MM.1S (cell line): Measurements from ENCODE around the gene TMEM106A.
"Not testable (repeated sequence)": the region's sequence is repeated elsewhere in the genome, so short reads cannot be mapped to it uniquely, and the experiment has no call there.

Source experiments
- DNase-seq: peaks from one replicate; pipeline ENCODE4 v3.0.0-alpha.2; 2015
- H2AFZ ChIP-seq: fragments of 300-600 bp; sonication (generic); 2 replicates; pipeline ENCODE4 v1.6.0; 2016; ENCODE audit warnings: antibody characterized with exemption, low read length
- H3F3A ChIP-seq: fragments of 300-600 bp; sonication (generic); 2 replicates; pipeline ENCODE4 v1.6.1; 2016; ENCODE audit warnings: mild to moderate bottlenecking, antibody characterized with exemption, low read length, moderate library complexity, mixed read lengths; ENCODE audit not compliant: insufficient read depth
- H3K27ac ChIP-seq: fragments of 300-600 bp; sonication (generic); 2 replicates; pipeline ENCODE4 v1.5.1; 2016; ENCODE audit warnings: mild to moderate bottlenecking, low read length
- H3K27me3 ChIP-seq: fragments of 300-600 bp; sonication (generic); replicated peaks from 2 replicates; pipeline ENCODE4 v1.6.0; 2016; ENCODE audit warnings: low read length; ENCODE audit not compliant: insufficient read depth
- H3K36me3 ChIP-seq: fragments of 300-600 bp; sonication (generic); replicated peaks from 2 replicates; pipeline ENCODE4 v1.6.1; 2016; ENCODE audit warnings: mild to moderate bottlenecking, low read length, mixed read lengths; ENCODE audit not compliant: insufficient read depth
- H3K4me1 ChIP-seq: fragments of 300-600 bp; sonication (generic); 2 replicates; pipeline ENCODE4 v1.6.1; 2016; ENCODE audit warnings: low read length, mixed read lengths
- H3K4me2 ChIP-seq: fragments of 300-600 bp; sonication (generic); 2 replicates; pipeline ENCODE4 v1.6.0; 2016; ENCODE audit warnings: low read depth, low read length
- H3K4me3 ChIP-seq: fragments of 300-600 bp; sonication (generic); 2 replicates; pipeline ENCODE4 v1.5.1; 2016; ENCODE audit warnings: low read length, mixed read lengths
- H3K79me2 ChIP-seq: fragments of 300-600 bp; sonication (generic); 2 replicates; pipeline ENCODE4 v1.6.1; 2016; ENCODE audit warnings: mixed run types, low read length, mixed read lengths
- H3K9ac ChIP-seq: fragments of 300-600 bp; sonication (generic); 2 replicates; pipeline ENCODE4 v1.6.1; 2016; ENCODE audit warnings: low read length, mixed read lengths
- H3K9me2 ChIP-seq: fragments of 300-600 bp; sonication (generic); replicated peaks from 2 replicates; pipeline ENCODE4 v1.6.1; 2016; ENCODE audit warnings: mild to moderate bottlenecking, low read length, mixed read lengths; ENCODE audit not compliant: insufficient read depth
- H3K9me3 ChIP-seq: fragments of 300-600 bp; sonication (generic); replicated peaks from 2 replicates; pipeline ENCODE4 v1.6.1; 2016; ENCODE audit warnings: mild to moderate bottlenecking, low read length, mixed read lengths; ENCODE audit not compliant: insufficient read depth
- H4K20me1 ChIP-seq: fragments of 300-600 bp; sonication (generic); 2 replicates; pipeline ENCODE4 v1.6.1; 2016; ENCODE audit warnings: mild to moderate bottlenecking, low read length, moderate library complexity, mixed read lengths; ENCODE audit not compliant: insufficient read depth
- CTCF ChIP-seq: fragments of 300-600 bp; sonication (generic); IDR thresholded peaks from 2 replicates; pipeline ENCODE4 v1.5.1; 2016; ENCODE audit warnings: antibody characterized with exemption, low read length, mixed read lengths
- EZH2 ChIP-seq: fragments of 300-600 bp; sonication (generic); optimal IDR thresholded peaks from 2 replicates; pipeline ENCODE3; 2017; ENCODE audit warnings: low read depth, mild to moderate bottlenecking, antibody characterized with exemption, low read length, mixed read lengths
- EZH2phosphoT487 ChIP-seq: fragments of 300-600 bp; sonication (generic); IDR thresholded peaks from 2 replicates; pipeline ENCODE4 v1.6.1; 2018; ENCODE audit warnings: antibody characterized with exemption, low read length

Gene TMEM106A

GRCh38 chr17:43219746-43220380 lies 8.2 kb downstream of the TMEM106A start:
- no peak overlapping the region for H2AFZ ChIP-seq
- H3K4me2 ChIP-seq: no peak overlapping the region
- DNase-seq: no peak
- no peaks in the 10 kb centered on the region for H3K79me2 ChIP-seq
- no peaks in the 10 kb centered on the region for H3K36me3 ChIP-seq
- no peak for TF ChIP-seq EZH2phosphoT487
- TF ChIP-seq EZH2: no peak
- TF ChIP-seq CTCF: no peak
- no peaks in the 10 kb centered on the region for H3F3A ChIP-seq
- no peaks in the 10 kb centered on the region for H4K20me1 ChIP-seq
- H3K4me3 ChIP-seq: no peak overlapping the region
- no peak overlapping the region for H3K9ac ChIP-seq
- no peaks in the 10 kb centered on the region for H3K4me1 ChIP-seq
- H3K27me3 ChIP-seq: no peaks in the 10 kb centered on the region
- H3K9me3 ChIP-seq: no peaks in the 10 kb centered on the region
- no peak overlapping the region for H3K27ac ChIP-seq
- no peaks in the 10 kb centered on the region for H3K9me2 ChIP-seq

- Histone ChIP-seq H3K9me3 (no peaks in the 10 kb centered on the region), H2AFZ (no peak overlapping the region), H3K9me2 (no peaks in the 10 kb centered on the region), H3K4me3 (no peak overlapping the region), H4K20me1 (no peaks in the 10 kb centered on the region), H3F3A (no peaks in the 10 kb centered on the region), H3K79me2 (no peaks in the 10 kb centered on the region), H3K9ac (no peak overlapping the region), H3K4me2 (no peak overlapping the region), H3K27ac (no peak overlapping the region), H3K36me3 (no peaks in the 10 kb centered on the region), H3K27me3 (no peaks in the 10 kb centered on the region), H3K4me1 (no peaks in the 10 kb centered on the region)
- DNase-seq: no peak
- TF ChIP-seq EZH2: no peak
- no peak for TF ChIP-seq EZH2phosphoT487
- TF ChIP-seq CTCF: no peak
These were observed 8.9 kb downstream of the TMEM106A start for GRCh38 chr17:43220511-43221125.

- no peak overlapping the region for H3K4me2 ChIP-seq
- TF ChIP-seq EZH2phosphoT487: no peak
- no peaks in the 10 kb centered on the region for H3K36me3 ChIP-seq
- no peak overlapping the region for H2AFZ ChIP-seq
- no peaks in the 10 kb centered on the region for H4K20me1 ChIP-seq
- H3K4me3 ChIP-seq: no peak overlapping the region
- H3K4me1 ChIP-seq: no peaks in the 10 kb centered on the region
- no peak overlapping the region for H3K9ac ChIP-seq
- no peaks in the 10 kb centered on the region for H3K79me2 ChIP-seq
- no peaks in the 10 kb centered on the region for H3K27me3 ChIP-seq
- no peaks in the 10 kb centered on the region for H3F3A ChIP-seq
- no peak for DNase-seq
- H3K27ac ChIP-seq: no peak overlapping the region
- H3K9me3 ChIP-seq: no peaks in the 10 kb centered on the region
- no peaks in the 10 kb centered on the region for H3K9me2 ChIP-seq
These were observed 12.6 kb downstream of the TMEM106A start for GRCh38 chr17:43224146-43224705.

- no peaks in the 10 kb centered on the region for H4K20me1 ChIP-seq
- no peak overlapping the region for H3K4me2 ChIP-seq
- TF ChIP-seq EZH2 (no peak), CTCF (no peak), EZH2phosphoT487 (no peak)
- no peak overlapping the region for H3K4me3 ChIP-seq
- H3K9ac ChIP-seq: no peak overlapping the region
- H3K27ac ChIP-seq: no peak overlapping the region
- no peak for DNase-seq
- H3K9me2 ChIP-seq: no peaks in the 10 kb centered on the region
- no peaks in the 10 kb centered on the region for H3K9me3 ChIP-seq
- H3F3A ChIP-seq: no peaks in the 10 kb centered on the region
- no peaks in the 10 kb centered on the region for H3K79me2 ChIP-seq
- no peaks in the 10 kb centered on the region for H3K4me1 ChIP-seq
- no peaks in the 10 kb centered on the region for H3K36me3 ChIP-seq
- H2AFZ ChIP-seq: no peak overlapping the region
- H3K27me3 ChIP-seq: no peaks in the 10 kb centered on the region
These were observed 14.7 kb downstream of the TMEM106A start for GRCh38 chr17:43226393-43226792.

GRCh38 chr17:43228020-43228782 lies 16.5 kb downstream of the TMEM106A start, which contains the start of gene CCDC200:
Gene CCDC200 (minus strand): TSS chr17:43228623. CDS start chr17:43228554, 69 bp downstream.
- not testable (repeated sequence) for DNase-seq, H3K27me3 ChIP-seq, H3K4me1 ChIP-seq, H3K27ac ChIP-seq, H3K9me2 ChIP-seq, H4K20me1 ChIP-seq, H3K4me3 ChIP-seq, H3K79me2 ChIP-seq, H3F3A ChIP-seq, H3K36me3 ChIP-seq, H3K9me3 ChIP-seq, H3K9ac ChIP-seq, H2AFZ ChIP-seq, H3K4me2 ChIP-seq
